ENCODE results near the gene FAM168A.

DNA sequence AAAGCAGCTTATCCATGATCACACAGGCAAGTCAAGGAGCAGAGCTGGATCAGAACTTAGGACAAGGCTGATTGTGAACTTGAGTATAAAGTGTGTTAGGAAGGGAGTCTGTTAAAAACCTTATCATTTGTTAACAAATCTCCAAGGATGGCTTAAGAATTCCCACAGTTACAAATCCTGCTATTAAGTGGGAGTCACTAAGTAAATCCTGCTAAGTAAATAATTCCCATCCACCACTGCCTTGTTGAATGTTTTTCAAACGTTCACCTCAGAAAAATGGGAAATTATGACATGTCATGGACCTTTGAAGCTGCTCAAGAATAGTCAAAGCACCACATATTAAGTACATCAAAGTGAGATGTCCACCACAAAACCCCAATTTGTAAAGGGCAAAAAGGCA, 88.7 kb downstream of the FAM168A start:
- TF ChIP-seq, protein P1, sequence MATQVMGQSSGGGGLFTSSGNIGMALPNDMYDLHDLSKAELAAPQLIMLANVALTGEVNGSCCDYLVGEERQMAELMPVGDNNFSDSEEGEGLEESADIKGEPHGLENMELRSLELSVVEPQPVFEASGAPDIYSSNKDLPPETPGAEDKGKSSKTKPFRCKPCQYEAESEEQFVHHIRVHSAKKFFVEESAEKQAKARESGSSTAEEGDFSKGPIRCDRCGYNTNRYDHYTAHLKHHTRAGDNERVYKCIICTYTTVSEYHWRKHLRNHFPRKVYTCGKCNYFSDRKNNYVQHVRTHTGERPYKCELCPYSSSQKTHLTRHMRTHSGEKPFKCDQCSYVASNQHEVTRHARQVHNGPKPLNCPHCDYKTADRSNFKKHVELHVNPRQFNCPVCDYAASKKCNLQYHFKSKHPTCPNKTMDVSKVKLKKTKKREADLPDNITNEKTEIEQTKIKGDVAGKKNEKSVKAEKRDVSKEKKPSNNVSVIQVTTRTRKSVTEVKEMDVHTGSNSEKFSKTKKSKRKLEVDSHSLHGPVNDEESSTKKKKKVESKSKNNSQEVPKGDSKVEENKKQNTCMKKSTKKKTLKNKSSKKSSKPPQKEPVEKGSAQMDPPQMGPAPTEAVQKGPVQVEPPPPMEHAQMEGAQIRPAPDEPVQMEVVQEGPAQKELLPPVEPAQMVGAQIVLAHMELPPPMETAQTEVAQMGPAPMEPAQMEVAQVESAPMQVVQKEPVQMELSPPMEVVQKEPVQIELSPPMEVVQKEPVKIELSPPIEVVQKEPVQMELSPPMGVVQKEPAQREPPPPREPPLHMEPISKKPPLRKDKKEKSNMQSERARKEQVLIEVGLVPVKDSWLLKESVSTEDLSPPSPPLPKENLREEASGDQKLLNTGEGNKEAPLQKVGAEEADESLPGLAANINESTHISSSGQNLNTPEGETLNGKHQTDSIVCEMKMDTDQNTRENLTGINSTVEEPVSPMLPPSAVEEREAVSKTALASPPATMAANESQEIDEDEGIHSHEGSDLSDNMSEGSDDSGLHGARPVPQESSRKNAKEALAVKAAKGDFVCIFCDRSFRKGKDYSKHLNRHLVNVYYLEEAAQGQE (IDR thresholded peaks at IDR 0.05; ENCODE audit: insufficient read depth in 1 of 2, low read depth in 2 of 2, low read length in 1 of 2) = no peak
- TF ChIP-seq, protein P2, sequence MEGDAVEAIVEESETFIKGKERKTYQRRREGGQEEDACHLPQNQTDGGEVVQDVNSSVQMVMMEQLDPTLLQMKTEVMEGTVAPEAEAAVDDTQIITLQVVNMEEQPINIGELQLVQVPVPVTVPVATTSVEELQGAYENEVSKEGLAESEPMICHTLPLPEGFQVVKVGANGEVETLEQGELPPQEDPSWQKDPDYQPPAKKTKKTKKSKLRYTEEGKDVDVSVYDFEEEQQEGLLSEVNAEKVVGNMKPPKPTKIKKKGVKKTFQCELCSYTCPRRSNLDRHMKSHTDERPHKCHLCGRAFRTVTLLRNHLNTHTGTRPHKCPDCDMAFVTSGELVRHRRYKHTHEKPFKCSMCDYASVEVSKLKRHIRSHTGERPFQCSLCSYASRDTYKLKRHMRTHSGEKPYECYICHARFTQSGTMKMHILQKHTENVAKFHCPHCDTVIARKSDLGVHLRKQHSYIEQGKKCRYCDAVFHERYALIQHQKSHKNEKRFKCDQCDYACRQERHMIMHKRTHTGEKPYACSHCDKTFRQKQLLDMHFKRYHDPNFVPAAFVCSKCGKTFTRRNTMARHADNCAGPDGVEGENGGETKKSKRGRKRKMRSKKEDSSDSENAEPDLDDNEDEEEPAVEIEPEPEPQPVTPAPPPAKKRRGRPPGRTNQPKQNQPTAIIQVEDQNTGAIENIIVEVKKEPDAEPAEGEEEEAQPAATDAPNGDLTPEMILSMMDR (IDR thresholded peaks at IDR 0.05) = no peak
- no peak for TF ChIP-seq POLR2AphosphoS5 (IDR thresholded peaks at IDR 0.05; ENCODE audit: low read depth, low read length)
